GM12873 (cell line): Measurements from ENCODE around the gene OPA3.

ENCODE experiments used
- CTCF ChIP-seq: IDR thresholded peaks from 2 replicates; pipeline ENCODE4 v1.5.1; 2012; ENCODE audit warnings: low read depth, mild to moderate bottlenecking, moderate library complexity, low read length, control low read depth; ENCODE audit not compliant: insufficient read depth; ENCODE audit errors: missing control alignments

The OPA3 gene

GRCh38 chr19:45531349-45531748, 53.3 kb downstream of the OPA3 start:
- no peak for TF ChIP-seq CTCF

GRCh38 chr19:45529420-45529785, 55.2 kb downstream of the OPA3 start:
- TF ChIP-seq CTCF: no peak

GRCh38 chr19:45528744-45529419, 55.7 kb downstream of the OPA3 start:
- no peak for TF ChIP-seq CTCF

GRCh38 chr19:45528149-45528743, 56.4 kb downstream of the OPA3 start:
- no peak for TF ChIP-seq CTCF

GRCh38 chr19:45527731-45528130, 56.9 kb downstream of the OPA3 start:
- no peak for TF ChIP-seq CTCF

- no peak for TF ChIP-seq CTCF
Observed at GRCh38 chr19:45526971-45527370, 57.6 kb downstream of the OPA3 start.

GRCh38 chr19:45526143-45526542, 58.5 kb downstream of the OPA3 start:
- TF ChIP-seq CTCF: no peak
